HG03571 (cell line): ENCODE results near the gene PARD3B.
"Not testable (repeated sequence)": the region's sequence is repeated elsewhere in the genome, so short reads cannot be mapped to it uniquely, and the experiment has no call there.

Source experiments
- ATAC-seq: cut with Tn5 transposase; IDR thresholded peaks from one replicate; pipeline ENCODE4 v1.9.1; 2021; ENCODE audit not compliant: unreplicated experiment

PARD3B gene

GRCh38 chr2:205483095-205483494, 937.8 kb downstream of the PARD3B start:
- ATAC-seq: no peak

GRCh38 chr2:205484215-205484614, 938.9 kb downstream of the PARD3B start:
- ATAC-seq: no peak

- no peak for ATAC-seq
Observed at GRCh38 chr2:205484764-205485163, 939.5 kb downstream of the PARD3B start.

- ATAC-seq: not testable (repeated sequence)
Observed at GRCh38 chr2:205493528-205493927, 948.3 kb downstream of the PARD3B start.

- no peak for ATAC-seq
Observed at GRCh38 chr2:205494537-205495235, 949.4 kb downstream of the PARD3B start.

- no peak for ATAC-seq
Observed at GRCh38 chr2:205495819-205496218, 950.5 kb downstream of the PARD3B start.

GRCh38 chr2:205496370-205496769, 951.1 kb downstream of the PARD3B start:
- no peak for ATAC-seq

- ATAC-seq: no peak
Observed at GRCh38 chr2:205496772-205497171, 951.5 kb downstream of the PARD3B start.

GRCh38 chr2:205499006-205499405, 953.7 kb downstream of the PARD3B start:
- ATAC-seq: no peak

GRCh38 chr2:205500065-205500464, 954.8 kb downstream of the PARD3B start:
- no peak for ATAC-seq

GRCh38 chr2:205500951-205501350, 955.7 kb downstream of the PARD3B start:
- ATAC-seq: no peak

GRCh38 chr2:205501826-205502225, 956.6 kb downstream of the PARD3B start:
- no peak for ATAC-seq

- no peak for ATAC-seq
Observed at GRCh38 chr2:205505371-205505770, 960.1 kb downstream of the PARD3B start.

GRCh38 chr2:205509655-205510054, 964.4 kb downstream of the PARD3B start:
- no peak for ATAC-seq

GRCh38 chr2:205510345-205510744, 965.1 kb downstream of the PARD3B start:
- ATAC-seq: no peak

- no peak for ATAC-seq
Observed at GRCh38 chr2:205511221-205511620, 965.9 kb downstream of the PARD3B start.

GRCh38 chr2:205511641-205512040, 966.4 kb downstream of the PARD3B start:
- ATAC-seq: no peak

- no peak for ATAC-seq
Observed at GRCh38 chr2:205520311-205520710, 975.0 kb downstream of the PARD3B start.

- ATAC-seq: no peak
Observed at GRCh38 chr2:205524656-205525055, 979.4 kb downstream of the PARD3B start.

- ATAC-seq: no peak
Observed at GRCh38 chr2:205527801-205528200, 982.5 kb downstream of the PARD3B start.

- no peak for ATAC-seq
Observed at GRCh38 chr2:205531072-205531471, 985.8 kb downstream of the PARD3B start.

- no peak for ATAC-seq
Observed at GRCh38 chr2:205531489-205532148, 986.3 kb downstream of the PARD3B start.

- no peak for ATAC-seq
Observed at GRCh38 chr2:205535001-205535400, 989.7 kb downstream of the PARD3B start.
